PC-3 (cell line): Measurements from ENCODE around the gene PARP1.

Source experiments
- EZH2 ChIP-seq: fragments of 300-600 bp; sonication (generic); IDR thresholded peaks from one replicate; pipeline ENCODE4 v1.6.1; 2017; ENCODE audit warnings: antibody characterized with exemption, mild to moderate bottlenecking, low read length; ENCODE audit not compliant: unreplicated experiment
- EZH2phosphoT487 ChIP-seq: fragments of 300-600 bp; sonication (generic); IDR thresholded peaks from 2 replicates; pipeline ENCODE4 v1.6.1; 2018; ENCODE audit warnings: mild to moderate bottlenecking, antibody characterized with exemption, low read length, borderline replicate concordance
- TF ChIP-seq, protein P1 (sequence below): fragments of 300-600 bp; sonication (generic); conservative IDR thresholded peaks from 2 replicates; pipeline ENCODE4 v1.5.1; 2017; ENCODE audit warnings: antibody characterized with exemption, low read depth, mild to moderate bottlenecking, low read length

DNA sequence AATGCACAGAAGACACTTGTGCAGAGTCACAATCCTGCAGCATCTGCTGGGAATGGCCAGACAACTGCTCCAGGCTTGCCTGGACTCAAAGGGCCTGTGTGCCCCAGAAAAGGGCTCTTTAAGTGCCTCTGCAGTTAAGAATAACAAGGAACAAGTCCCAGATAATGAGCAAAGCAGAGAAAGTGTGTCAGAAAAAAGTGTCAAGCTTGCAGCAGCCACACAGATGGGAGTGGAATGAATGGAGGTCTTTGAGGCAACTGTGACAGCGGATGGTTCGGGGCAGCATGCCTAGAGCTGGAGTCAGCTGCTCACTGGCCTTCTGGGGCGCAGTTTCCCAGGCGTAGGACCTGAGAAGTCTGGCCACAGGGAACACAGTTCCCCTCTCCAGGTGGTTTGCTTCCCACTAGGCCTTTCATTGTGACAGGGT, 5.1 kb downstream of the PARP1 start:
- TF ChIP-seq, protein P1, sequence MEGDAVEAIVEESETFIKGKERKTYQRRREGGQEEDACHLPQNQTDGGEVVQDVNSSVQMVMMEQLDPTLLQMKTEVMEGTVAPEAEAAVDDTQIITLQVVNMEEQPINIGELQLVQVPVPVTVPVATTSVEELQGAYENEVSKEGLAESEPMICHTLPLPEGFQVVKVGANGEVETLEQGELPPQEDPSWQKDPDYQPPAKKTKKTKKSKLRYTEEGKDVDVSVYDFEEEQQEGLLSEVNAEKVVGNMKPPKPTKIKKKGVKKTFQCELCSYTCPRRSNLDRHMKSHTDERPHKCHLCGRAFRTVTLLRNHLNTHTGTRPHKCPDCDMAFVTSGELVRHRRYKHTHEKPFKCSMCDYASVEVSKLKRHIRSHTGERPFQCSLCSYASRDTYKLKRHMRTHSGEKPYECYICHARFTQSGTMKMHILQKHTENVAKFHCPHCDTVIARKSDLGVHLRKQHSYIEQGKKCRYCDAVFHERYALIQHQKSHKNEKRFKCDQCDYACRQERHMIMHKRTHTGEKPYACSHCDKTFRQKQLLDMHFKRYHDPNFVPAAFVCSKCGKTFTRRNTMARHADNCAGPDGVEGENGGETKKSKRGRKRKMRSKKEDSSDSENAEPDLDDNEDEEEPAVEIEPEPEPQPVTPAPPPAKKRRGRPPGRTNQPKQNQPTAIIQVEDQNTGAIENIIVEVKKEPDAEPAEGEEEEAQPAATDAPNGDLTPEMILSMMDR: no peak
- TF ChIP-seq EZH2 (no peak), EZH2phosphoT487 (no peak)
